Ishikawa (cell line): ENCODE results near the gene PLPP6.

Experiments used
- CEBPB ChIP-seq: IDR thresholded peaks from 2 replicates; pipeline ENCODE4 v1.6.1; 2012
- CREB1 ChIP-seq: IDR thresholded peaks from 2 replicates; pipeline ENCODE4 v1.6.1; 2012; ENCODE audit warnings: low read depth
- EGR1 ChIP-seq: IDR thresholded peaks from 2 replicates; pipeline ENCODE4 v1.6.1; 2012
- EP300 ChIP-seq: IDR thresholded peaks from 2 replicates; pipeline ENCODE4 v1.6.1; 2012; ENCODE audit warnings: borderline replicate concordance
- FOXM1 ChIP-seq: IDR thresholded peaks from 2 replicates; pipeline ENCODE4 v1.6.1; 2012; ENCODE audit warnings: low read depth, borderline replicate concordance
- NFIC ChIP-seq: IDR thresholded peaks from 2 replicates; pipeline ENCODE4 v1.6.1; 2012
- RAD21 ChIP-seq: IDR thresholded peaks from 2 replicates; pipeline ENCODE4 v1.6.1; 2012; ENCODE audit warnings: low read depth
- TAF1 ChIP-seq: IDR thresholded peaks from 2 replicates; pipeline ENCODE4 v1.6.1; 2012; ENCODE audit warnings: low read depth, mild to moderate bottlenecking
- TCF12 ChIP-seq: IDR thresholded peaks from 2 replicates; pipeline ENCODE4 v1.6.1; 2012; ENCODE audit warnings: low read depth
- TEAD4 ChIP-seq: IDR thresholded peaks from 2 replicates; pipeline ENCODE4 v1.6.1; 2012
- YY1 ChIP-seq: IDR thresholded peaks from 2 replicates; pipeline ENCODE4 v1.6.1; 2012; ENCODE audit warnings: low read depth
- ZBTB7A ChIP-seq: IDR thresholded peaks from 2 replicates; pipeline ENCODE4 v1.6.1; 2012; ENCODE audit warnings: low read depth
- TF ChIP-seq, protein P1 (sequence below): IDR thresholded peaks from 2 replicates; pipeline ENCODE4 v1.6.1; 2012
- TF ChIP-seq, protein P2 (sequence below): IDR thresholded peaks from 2 replicates; pipeline ENCODE4 v1.6.1; 2012; ENCODE audit warnings: low read depth, mild to moderate bottlenecking
- TF ChIP-seq, protein P3 (sequence below): IDR thresholded peaks from 2 replicates; pipeline ENCODE4 v1.6.1; 2012

The PLPP6 gene

DNA sequence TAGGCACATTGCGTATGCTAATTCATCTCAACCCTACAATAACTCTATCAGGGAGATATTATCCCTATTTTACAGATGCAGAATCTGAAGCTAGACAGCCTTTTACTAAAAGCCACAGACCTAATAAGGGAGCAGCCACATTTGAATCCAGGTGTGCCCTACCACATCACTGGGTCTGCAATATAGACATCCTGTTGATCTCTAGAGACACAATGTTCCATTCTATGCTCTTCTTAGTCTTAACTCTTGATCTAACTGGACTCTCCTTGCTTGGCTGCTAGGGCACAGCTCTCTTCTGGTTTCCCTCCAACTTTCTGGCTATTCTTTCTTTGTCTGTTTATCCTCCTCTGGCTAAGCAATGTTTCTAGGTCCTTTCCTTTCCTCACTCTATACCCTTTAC lies 5.6 kb downstream of the PLPP6 start:
- TF ChIP-seq, protein P1, sequence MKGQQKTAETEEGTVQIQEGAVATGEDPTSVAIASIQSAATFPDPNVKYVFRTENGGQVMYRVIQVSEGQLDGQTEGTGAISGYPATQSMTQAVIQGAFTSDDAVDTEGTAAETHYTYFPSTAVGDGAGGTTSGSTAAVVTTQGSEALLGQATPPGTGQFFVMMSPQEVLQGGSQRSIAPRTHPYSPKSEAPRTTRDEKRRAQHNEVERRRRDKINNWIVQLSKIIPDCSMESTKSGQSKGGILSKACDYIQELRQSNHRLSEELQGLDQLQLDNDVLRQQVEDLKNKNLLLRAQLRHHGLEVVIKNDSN: no peak

DNA sequence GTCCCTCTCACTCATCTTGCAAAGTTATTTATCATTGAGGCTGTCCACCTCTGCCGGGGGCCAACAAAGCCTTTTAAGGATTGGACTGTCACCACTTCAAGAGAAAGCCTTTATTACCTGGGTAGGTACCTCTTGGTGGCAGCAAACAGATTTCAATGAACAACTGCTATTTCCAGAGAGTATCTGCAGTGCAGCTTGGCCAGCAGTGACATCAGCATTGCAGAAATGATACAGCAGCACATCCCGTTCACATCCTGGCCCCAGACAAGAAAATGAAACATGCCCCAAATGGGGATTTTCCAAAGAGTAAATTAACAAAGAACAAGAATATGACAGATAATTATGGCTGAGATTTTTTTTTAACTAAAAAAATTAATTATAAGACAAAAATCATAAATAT lies 6.5 kb downstream of the PLPP6 start:
- TF ChIP-seq NFIC: no peak
- no peak for TF ChIP-seq ZBTB7A
- no peak for TF ChIP-seq TAF1
- no peak for TF ChIP-seq TEAD4
- no peak for TF ChIP-seq RAD21
- TF ChIP-seq EGR1: no peak

DNA sequence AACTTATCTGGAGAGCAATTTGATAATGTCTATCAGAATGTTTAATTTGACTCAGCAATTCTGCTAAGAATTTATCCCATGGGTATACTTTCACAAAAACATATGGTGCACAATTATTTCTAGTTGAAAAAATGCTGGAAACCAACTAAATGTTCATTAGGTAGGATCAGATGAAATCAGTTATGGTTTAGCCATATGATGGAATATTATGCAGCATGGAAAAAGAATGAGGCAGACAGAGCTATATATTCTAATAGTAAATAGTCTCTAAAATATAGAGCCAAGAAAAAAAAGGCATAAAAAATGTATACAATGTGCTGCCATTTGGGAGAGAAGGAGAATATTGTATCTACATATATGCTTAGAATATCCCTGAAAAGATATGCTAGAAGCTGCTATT lies 7.8 kb downstream of the PLPP6 start:
- no peak for TF ChIP-seq RAD21
- no peak for TF ChIP-seq FOXM1
- TF ChIP-seq, protein P2, sequence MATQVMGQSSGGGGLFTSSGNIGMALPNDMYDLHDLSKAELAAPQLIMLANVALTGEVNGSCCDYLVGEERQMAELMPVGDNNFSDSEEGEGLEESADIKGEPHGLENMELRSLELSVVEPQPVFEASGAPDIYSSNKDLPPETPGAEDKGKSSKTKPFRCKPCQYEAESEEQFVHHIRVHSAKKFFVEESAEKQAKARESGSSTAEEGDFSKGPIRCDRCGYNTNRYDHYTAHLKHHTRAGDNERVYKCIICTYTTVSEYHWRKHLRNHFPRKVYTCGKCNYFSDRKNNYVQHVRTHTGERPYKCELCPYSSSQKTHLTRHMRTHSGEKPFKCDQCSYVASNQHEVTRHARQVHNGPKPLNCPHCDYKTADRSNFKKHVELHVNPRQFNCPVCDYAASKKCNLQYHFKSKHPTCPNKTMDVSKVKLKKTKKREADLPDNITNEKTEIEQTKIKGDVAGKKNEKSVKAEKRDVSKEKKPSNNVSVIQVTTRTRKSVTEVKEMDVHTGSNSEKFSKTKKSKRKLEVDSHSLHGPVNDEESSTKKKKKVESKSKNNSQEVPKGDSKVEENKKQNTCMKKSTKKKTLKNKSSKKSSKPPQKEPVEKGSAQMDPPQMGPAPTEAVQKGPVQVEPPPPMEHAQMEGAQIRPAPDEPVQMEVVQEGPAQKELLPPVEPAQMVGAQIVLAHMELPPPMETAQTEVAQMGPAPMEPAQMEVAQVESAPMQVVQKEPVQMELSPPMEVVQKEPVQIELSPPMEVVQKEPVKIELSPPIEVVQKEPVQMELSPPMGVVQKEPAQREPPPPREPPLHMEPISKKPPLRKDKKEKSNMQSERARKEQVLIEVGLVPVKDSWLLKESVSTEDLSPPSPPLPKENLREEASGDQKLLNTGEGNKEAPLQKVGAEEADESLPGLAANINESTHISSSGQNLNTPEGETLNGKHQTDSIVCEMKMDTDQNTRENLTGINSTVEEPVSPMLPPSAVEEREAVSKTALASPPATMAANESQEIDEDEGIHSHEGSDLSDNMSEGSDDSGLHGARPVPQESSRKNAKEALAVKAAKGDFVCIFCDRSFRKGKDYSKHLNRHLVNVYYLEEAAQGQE: no peak
- TF ChIP-seq YY1: no peak

DNA sequence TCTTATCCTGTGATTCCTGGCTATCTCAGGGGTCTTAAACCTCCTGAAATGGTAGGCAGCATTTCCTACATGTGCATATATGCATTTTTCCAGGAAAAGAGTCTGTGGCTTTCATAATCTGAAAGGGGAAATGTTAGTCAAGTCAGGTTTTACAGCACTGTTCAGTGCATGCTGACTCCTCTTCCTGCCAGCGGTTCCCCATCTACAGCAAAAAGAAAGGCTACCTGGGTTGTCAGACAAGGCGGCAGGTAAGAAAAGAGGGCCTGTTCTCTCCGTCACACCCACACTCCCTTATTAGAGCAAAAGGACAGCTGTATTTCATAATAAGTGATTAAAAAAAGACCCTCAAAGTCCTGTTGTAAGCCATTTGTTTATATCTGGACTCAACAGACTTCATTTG lies 8.5 kb downstream of the PLPP6 start:
- TF ChIP-seq CEBPB (no peak), CREB1 (no peak)
- TF ChIP-seq, protein P1: no peak

DNA sequence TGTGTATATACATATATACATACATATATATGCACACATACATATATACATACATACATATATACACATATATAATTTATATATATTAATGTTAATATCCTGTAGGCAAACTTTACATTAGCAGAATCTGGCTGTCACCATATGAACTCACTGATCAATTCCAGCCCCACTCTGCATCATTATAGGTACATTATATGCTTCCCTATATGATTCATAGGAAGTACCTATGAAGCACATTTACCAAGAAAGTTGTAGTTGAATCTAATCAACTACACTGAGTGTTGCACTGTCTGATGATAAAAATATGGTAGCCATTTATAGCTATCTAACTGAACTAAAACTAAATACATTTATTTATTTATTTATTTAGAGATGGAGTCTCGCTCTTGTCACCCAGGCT lies 9.6 kb downstream of the PLPP6 start:
- no peak for TF ChIP-seq NFIC
- TF ChIP-seq, protein P3, sequence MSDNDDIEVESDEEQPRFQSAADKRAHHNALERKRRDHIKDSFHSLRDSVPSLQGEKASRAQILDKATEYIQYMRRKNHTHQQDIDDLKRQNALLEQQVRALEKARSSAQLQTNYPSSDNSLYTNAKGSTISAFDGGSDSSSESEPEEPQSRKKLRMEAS: no peak
- no peak for TF ChIP-seq FOXM1
- no peak for TF ChIP-seq TCF12
- no peak for TF ChIP-seq EP300
- TF ChIP-seq ZBTB7A: no peak
- no peak for TF ChIP-seq YY1
- no peak for TF ChIP-seq TEAD4
- no peak for TF ChIP-seq TAF1

DNA sequence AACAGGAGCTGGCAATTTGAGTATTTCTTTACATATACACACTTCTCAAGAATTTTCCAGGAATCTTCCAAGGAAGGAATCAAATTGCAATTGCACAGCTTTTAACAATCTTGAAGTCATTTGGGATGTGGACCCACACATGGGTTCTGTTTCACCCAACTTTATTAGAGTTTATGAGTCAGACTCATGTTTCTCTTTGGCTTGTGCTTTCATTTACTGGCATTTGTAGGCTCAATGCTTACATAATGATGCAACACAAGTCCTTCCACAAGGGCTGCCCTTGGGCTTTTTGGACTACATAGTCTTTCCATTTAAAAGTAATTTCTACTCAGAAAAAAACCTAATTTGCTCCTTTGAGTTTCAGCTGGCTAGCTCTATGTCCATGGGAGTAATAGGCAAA lies 12.7 kb downstream of the PLPP6 start:
- no peak for TF ChIP-seq ZBTB7A

DNA sequence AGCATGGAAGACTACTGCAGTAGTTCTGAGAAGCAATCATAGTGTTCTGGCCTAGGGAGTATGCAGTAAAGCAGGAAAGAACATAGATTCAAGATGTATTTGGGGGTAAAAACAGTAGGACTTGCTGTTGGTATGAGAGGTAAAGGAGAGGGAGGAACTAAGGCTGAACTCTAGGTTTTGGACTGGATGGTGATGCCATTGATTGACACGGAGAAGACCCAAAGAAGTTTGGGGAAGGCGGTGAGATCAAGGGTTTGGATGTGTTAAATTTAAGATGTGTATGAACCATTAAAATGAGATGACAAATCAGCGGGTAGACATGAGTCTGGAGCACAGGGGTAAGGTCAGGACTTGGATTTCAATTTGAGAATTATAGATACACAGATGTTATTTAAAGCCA lies 15.3 kb downstream of the PLPP6 start:
- TF ChIP-seq, protein P3: no peak
- no peak for TF ChIP-seq CREB1
- TF ChIP-seq TCF12: no peak
- no peak for TF ChIP-seq EGR1
- TF ChIP-seq NFIC: no peak
- no peak for TF ChIP-seq TEAD4
- no peak for TF ChIP-seq ZBTB7A
- TF ChIP-seq TAF1: no peak
- no peak for TF ChIP-seq CEBPB
- TF ChIP-seq, protein P1: no peak
- no peak for TF ChIP-seq RAD21
- no peak for TF ChIP-seq EP300
- no peak for TF ChIP-seq YY1
- no peak for TF ChIP-seq FOXM1
- TF ChIP-seq, protein P2: no peak
